GM10847 (cell line): ENCODE data around the gene CERS5.

Source experiments
- POLR2A ChIP-seq: IDR thresholded peaks from 2 replicates; pipeline ENCODE4 v1.6.1; 2011; ENCODE audit not compliant: insufficient read length; ENCODE audit errors: extremely low read depth

CERS5 gene

DNA sequence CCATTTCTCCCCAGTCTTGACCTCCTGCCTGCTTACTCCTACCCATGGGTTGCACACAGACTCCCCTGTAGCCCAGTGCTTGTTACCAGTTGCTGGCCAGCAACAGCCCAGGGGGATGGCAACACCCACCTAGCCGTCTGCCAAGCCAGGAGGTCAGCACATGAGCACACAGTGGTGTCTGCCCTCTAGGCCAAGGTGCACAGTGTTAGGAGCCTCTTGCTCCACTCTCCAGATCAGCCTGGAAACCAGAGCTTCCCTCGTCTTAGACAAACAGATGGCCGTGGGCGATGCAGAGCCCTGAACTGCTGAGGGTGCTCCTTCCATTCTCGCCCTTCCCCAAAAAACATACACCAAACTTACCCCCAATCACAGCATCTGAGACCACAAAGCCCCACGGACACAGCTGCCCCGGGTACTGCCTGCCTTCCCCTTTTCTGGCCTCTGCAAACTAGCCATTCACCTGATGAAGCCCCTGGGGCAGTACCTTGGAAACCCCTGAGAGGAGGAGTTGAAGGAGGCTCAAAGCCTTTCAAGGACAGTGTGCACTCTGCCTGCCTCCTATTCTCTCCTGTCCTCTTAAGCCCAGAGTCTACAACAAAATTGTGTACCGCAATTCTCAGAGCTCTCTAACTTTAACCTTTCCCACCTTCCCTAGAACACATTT is 64.4 kb downstream of the CERS5 start:
- TF ChIP-seq POLR2A, result no peak

DNA sequence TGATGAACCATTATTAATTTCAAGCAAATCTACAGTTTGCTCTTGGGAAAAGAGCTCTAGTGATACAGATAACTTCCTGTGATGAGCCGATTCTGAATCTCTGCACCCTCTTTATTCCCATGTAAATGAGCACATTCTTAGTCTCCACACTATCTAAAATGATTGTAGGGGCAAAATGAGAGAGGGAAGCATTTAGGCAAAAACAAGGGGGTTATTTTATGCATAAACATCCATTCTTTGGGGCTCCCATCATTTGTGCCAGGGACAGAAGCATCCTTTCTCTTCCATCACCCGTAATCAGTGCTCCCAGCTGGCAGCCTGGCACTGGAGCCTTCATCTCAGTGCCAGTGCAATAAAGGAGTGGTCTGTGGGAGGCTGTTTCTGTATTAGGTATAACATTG is 65.0 kb downstream of the CERS5 start:
- TF ChIP-seq POLR2A, result no peak

DNA sequence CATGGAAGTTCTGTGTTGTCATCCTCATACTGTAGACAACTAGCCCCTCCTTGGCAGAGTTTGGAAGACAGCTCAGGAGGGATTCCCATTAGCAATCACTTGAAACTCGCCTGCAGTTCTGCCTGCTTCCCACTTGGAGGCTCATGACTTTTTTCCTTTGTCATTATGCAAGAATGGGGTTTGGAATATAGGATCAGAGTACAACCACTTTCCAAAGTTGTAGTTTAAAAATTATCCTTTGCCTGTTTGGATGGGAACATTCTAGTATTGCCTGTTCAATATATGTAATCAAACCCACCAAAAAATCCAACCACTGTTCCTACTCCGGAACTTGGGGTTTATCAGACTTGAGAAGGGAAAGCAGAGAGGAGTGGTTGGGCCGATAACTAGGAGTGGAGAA is 65.5 kb downstream of the CERS5 start:
- TF ChIP-seq POLR2A, result no peak

DNA sequence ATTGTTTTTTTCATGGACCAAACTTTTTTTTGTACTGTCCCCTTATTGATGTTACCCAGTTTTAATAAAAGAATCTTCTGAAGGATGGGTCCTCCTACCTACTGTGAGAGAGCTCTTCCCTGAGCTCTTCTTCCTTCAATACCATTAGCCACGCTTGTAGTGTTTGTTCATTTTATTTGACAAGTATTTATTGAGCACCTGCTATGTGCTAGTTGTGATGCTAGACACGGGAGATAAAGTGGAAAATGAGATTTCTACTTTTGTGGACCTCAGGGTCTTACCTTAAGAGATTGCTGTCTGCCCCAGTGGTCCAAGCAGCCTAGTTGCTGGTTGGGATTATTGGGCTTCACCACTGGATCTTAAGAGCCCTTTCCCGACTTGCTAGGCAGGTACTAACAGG is 66.6 kb downstream of the CERS5 start:
- TF ChIP-seq POLR2A, result no peak

DNA sequence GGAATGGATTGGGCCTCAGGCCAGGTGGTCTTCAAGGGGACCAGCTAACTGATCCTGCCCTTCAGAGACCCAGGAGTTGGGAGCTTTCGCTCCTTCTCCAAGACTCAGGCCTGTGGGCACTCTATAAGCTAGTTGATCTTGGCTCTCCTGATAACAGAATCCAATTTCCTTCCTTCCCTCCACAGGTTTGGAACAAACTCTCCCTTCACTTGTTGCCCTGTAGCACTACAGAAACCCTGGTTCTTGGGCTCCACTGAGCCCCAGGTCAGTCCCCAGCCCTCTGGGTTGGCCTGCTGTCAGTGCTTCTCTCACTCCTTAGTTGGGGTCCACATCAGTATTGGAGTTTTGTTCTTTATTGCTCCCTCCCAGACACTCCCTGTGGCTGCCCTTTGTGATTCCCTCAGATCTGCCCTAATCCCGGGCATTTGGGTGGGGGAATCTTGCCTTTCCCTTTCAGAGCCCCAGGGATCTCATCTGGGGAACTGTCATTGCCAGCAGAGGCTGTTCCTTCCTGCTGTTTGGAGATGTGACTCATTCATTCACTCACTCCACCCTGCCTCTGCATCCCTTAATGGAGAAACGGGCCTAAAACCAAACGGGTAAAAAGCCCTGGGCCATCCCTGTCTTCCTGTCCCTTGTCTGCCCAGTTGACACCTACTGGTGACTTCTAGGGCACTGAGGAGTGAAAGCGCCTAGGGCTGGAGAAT is 67.7 kb downstream of the CERS5 start:
- no peak for TF ChIP-seq POLR2A

DNA sequence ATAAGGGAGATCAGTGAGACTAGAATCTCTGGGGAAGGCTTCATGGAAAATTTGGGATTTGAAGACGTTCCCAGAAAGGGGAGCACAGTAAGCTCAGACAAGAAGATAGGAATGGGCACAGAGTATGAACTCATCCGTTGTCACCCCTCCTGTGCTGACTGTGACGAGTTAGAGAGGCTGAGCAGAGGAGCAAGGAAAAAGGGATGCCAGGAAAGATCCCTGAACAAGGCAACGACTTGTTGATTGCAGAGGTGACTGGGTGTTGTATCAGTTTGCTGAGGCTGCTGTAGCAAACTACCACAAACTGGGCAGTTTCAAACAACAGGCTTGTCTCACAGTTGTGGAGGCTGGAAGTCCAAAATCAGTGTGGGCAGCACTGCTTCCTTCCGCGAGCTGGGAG is 69.2 kb downstream of the CERS5 start:
- no peak for TF ChIP-seq POLR2A

DNA sequence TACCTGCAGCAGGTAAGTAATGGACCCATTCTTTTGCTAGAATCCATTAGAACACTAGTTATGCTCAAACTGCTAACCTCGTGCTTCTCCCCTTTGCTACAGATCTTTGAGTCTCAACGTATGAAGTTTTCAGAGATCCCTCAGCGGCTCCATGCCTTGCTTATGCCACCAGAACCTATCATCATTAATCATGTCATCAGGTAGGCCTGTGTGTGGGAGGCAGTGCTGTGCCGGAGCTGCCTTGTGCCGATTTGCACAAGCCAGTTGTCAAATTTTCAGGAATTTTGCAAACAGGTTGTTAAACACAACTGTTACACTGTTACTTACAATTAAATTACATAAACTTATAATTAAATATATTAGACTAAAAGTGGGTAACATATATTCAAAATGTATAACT is 76.8 kb downstream of the CERS5 start:
- TF ChIP-seq POLR2A, result no peak

DNA sequence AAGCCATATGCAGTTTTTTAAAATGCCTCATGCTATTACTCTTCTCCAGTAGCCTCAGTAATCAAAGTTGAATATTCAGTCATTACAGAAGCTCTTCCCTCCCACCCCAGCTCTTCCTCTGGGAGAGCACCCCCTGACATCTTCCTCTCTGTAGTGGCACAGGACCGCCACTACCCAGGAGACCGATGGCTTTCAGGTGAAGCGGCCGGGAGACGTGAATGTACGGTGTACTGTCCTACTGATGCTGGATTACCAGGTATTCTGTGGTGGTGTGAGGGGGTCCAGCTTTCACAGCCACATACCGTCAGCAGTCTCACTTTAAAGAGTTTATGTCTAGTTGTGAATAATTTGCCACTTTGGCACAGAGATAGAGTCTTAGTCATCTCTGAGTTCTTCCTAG is 77.4 kb downstream of the CERS5 start:
- no peak for TF ChIP-seq POLR2A

DNA sequence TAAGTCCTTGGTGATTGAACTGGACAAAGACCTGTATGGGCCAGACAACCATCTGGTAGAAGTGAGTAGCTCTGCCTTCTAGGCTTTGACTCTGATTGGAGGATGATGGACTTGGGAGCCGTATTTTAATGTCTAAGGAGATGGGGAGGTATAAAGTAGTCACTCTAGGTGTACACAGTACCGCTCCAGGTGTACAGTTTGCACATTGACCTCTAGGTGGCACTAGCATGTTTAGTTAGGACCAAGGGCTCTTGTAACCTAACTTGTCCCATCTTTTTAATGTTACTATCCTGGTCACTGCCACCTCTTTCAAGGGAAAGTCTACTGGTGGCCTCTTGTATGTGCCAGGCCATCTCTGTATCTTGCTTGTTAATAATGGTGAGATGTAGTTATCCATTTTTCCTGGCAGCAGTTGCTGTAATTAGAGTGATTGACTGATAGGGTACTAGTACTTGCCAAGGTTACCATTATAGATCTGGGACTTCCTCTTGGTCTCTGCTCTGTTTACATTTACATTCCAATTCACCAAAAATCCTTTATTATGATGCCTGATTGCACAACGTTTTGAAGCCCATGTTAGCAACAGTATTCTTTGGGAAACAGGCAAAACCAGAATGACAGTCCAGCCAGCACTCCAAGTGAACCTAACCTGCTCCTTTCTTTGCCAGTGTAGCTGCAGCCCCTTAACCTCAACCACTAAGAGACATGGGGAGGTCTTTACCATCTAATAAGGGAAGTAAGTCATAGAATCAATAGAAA is 78.4 kb downstream of the CERS5 start:
- no peak for TF ChIP-seq POLR2A

DNA sequence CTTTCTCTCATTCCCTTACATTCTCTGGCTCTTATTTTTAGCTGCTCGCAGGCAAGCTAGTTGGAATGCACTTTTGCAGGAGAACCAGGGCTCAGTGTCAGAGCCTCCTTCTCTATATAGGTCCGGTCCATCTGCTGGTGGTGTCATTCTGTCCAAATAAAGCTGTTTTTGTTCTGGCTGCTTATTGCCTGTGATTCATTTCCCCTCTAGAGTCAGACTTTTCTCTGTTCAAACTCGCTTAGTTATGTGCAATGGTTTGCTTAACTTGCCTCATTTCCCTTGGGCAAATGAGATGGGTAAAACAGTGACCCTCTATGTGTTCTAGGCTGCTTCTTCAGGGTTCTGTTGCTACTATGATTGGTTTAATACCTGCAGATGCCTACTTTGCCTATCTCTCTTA is 79.2 kb downstream of the CERS5 start:
- no peak for TF ChIP-seq POLR2A

DNA sequence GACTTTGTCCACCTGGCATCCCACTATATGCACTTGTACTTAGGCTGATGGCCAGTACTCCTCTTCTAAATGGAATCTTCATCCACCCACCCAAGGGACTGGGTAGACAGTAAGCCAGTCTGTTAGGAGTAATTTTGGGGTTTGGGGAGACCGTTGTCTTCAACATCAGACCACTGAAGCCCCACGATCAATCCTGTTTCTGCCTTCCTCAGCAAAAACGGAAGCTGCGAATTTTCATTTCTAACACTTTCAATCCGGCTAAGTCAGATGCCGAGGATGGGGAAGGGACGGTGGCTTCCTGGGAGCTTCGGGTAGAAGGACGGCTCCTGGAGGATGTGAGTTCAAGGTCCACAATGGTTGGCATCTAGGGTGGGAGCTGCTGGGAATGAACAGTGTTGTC is 80.0 kb downstream of the CERS5 start:
- no peak for TF ChIP-seq POLR2A

DNA sequence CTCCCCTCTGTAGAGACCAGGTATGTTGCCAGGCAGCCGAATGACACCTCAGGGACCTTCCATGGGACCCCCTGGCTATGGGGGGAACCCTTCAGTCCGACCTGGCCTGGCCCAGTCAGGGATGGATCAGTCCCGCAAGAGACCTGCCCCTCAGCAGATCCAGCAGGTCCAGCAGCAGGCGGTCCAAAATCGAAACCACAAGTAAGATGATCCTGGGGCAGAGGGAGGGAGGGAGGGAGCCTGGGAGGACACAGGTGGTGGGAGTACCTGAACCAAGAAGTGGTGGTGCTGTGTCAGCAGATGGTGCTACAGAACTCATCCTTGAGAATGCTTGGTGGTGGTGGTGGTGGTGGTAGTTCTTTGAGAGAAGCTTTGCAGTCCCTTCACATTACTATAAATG is 81.0 kb downstream of the CERS5 start:
- no peak for TF ChIP-seq POLR2A

DNA sequence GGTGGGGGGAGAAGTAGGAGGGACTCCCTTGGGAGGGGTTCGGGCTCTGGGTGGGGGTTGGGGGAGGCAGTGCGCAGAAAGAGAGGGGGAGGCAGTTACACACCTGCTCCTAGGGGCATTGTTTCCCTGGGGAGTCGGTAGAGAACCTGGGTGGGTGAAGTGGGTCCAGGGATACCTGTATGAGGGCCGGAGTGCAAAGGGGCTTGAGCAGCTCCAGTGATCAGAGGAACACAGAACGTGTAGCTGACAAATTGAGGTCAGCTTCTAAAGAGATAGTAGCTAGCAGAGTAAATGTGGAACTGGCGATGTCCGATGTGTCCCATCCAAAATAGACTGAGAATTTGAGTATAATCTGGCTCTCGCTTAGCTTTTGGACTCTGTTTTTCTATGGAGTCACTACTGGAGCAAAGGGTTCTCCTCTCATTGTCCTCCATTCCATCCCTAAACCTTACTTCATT is 81.5 kb downstream of the CERS5 start:
- no peak for TF ChIP-seq POLR2A

DNA sequence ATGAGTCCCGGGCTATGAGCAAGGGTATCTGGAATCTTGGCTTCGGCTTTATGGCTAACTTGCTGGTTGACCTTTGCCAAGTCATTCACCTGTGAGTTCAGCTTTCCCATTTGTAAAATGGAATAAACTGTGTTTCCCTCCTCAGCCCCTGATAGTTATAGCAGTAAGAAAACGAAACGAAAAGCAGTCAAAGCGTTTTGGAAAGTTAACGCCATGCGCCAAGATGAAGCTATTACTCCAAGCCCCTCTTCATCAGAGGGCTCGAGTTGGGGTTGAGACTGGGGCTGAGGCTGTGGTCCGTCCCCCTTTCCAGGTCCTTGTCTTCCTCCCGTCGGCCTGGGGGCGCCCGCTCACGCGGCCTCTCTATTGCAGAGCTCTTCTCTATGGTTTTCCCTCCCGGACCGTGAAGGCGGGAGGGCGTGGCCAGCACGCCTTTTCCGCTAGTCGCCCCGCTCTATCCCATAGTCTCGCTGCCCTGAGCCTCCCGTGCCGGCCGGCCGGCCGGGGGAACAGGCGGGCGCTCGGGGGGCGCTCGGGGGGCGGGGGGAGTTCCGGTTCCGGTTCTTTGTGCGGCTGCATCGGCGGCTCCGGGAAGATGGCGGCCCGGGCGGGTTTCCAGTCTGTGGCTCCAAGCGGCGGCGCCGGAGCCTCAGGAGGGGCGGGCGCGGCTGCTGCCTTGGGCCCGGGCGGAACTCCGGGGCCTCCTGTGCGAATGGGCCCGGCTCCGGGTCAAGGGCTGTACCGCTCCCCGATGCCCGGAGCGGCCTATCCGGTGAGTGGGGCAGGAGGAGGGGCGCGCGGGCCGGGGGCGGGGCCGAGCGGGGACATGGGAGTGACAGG is 82.2 kb downstream of the CERS5 start, which contains the start of gene SMARCD1:
TSS of gene SMARCD1 (plus strand) at position 568 of the 840 bp plus-strand sequence. CDS start at position 596, 28 bp downstream.
- TF ChIP-seq POLR2A, result peak; percentile 53

DNA sequence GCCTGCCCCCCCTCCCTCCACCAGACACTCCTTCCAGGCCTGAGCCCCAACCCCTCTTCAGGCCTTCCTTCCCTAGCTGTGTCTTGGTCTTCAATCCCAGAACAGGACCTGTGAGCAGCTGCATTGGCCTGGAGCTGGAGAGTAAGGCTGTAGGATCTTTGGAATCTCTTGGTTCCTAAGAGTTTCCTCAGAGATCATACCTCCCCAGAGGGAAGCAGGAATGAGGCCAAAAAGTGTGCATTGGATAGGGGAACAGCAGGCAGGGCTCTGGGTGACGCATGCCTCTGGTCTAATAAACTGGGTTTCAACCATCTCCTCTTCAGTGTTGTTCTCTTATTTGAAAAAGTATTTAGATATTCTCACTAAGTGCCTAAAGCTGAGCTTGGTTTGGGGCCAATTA is 83.9 kb downstream of the CERS5 start:
- TF ChIP-seq POLR2A, result no peak

DNA sequence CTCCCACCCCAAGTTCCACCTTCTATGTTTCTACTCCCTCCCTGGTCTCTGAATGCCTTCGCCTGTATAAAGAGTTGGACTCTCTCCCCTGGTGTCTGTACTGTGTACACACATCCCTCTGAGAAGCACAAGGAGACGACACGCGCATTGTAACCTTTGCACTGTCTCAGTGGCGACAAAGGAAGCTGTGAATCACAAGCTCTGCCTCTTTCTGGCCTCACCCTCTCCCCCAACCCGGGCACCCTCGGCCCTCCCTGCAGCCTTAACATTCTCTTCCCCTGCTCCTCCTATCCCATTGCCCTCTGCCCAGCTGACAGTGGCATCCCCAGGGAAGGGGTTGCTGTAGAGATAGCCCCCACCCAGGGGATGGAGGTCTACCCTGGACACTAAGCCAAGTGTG is 84.5 kb downstream of the CERS5 start:
- TF ChIP-seq POLR2A, result no peak
